Liver (tissue), 9 donors: ENCODE results near the gene RTP2. TPM values are rescaled to one million over a fixed set of nuclear protein-coding genes. Genes with fewer than 3 reads are reported as not detected.

Experiments used
- DNase-seq: peaks from one replicate; pipeline ENCODE4 v3.0.0-alpha.2; 2017; ENCODE audit warnings: low spot score
- H3K27ac ChIP-seq, 2 donors: one replicate each; pipeline ENCODE4 v1.7.0; 2013; ENCODE audit warnings: inconsistent platforms in 2 of 2, low read length in 2 of 2, control low read depth in 1 of 2, low read depth in 1 of 2, mild to moderate bottlenecking in 1 of 2
- H3K27me3 ChIP-seq, 4 donors: one replicate each; pipeline versions ENCODE4 v1.6.1 to v1.7.0; 2013; ENCODE audit warnings: low read length in 3 of 4, inconsistent platforms in 1 of 4, mild to moderate bottlenecking in 1 of 4, moderate library complexity in 1 of 4; ENCODE audit not compliant: control insufficient read depth in 4 of 4, insufficient read depth in 4 of 4
- H3K36me3 ChIP-seq, 4 donors: one replicate each; pipeline versions ENCODE4 v1.6.1 to v1.7.0; 2013; ENCODE audit warnings: low read length in 3 of 4, mild to moderate bottlenecking in 3 of 4, low read depth in 1 of 4, moderate library complexity in 1 of 4; ENCODE audit not compliant: control insufficient read depth in 4 of 4, insufficient read depth in 3 of 4
- H3K4me1 ChIP-seq, 4 donors: one replicate each; pipeline versions ENCODE4 v1.6.1 to v1.7.0; 2013; ENCODE audit warnings: low read length in 3 of 4, mild to moderate bottlenecking in 3 of 4, moderate library complexity in 1 of 4; ENCODE audit not compliant: control insufficient read depth in 4 of 4, insufficient read depth in 4 of 4
- H3K4me3 ChIP-seq, 3 donors: one replicate each; pipeline versions ENCODE4 v1.6.1 to v1.7.0; 2013; ENCODE audit warnings: low read length in 3 of 3, control low read depth in 1 of 3, low read depth in 1 of 3, mild to moderate bottlenecking in 1 of 3
- H3K9ac ChIP-seq, 2 donors: one replicate each; pipeline ENCODE4 v1.7.0; 2013; ENCODE audit warnings: low read length in 2 of 2, mild to moderate bottlenecking in 2 of 2, moderate library complexity in 2 of 2, control low read depth in 1 of 2, low read depth in 1 of 2
- H3K9me3 ChIP-seq, 4 donors: one replicate each; pipeline versions ENCODE4 v1.6.1 to v1.7.0; 2013; ENCODE audit warnings: low read length in 3 of 4; ENCODE audit not compliant: control insufficient read depth in 4 of 4
- CTCF ChIP-seq: fragments of 150-350 bp; IDR thresholded peaks from 2 replicates; pipeline ENCODE4 v1.5.1; 2017; ENCODE audit warnings: improper control_type of control experiment, low read depth, low read length; ENCODE audit not compliant: missing input control
- EGR1 ChIP-seq, 2 donors: IDR thresholded peaks; 2 replicates each; pipeline ENCODE4 v1.6.1; 2016 to 2018; ENCODE audit warnings: antibody characterized with exemption in 2 of 2, low read depth in 2 of 2
- FOXA1 ChIP-seq: IDR thresholded peaks from 2 replicates; pipeline ENCODE4 v1.6.1; 2016; ENCODE audit warnings: antibody characterized with exemption
- GABPA ChIP-seq, 2 donors: IDR thresholded peaks in 1 of 2; conservative IDR thresholded peaks in 1 of 2; 2 replicates each; pipeline ENCODE4 v1.6.1; 2016; ENCODE audit warnings: antibody characterized with exemption in 2 of 2, mild to moderate bottlenecking in 1 of 2, moderate library complexity in 1 of 2
- HNF4A ChIP-seq, 2 donors: conservative IDR thresholded peaks; 2 replicates each; pipeline ENCODE4 v1.6.1; 2016; ENCODE audit warnings: antibody characterized with exemption in 2 of 2, mild to moderate bottlenecking in 2 of 2
- JUND ChIP-seq, 2 donors: IDR thresholded peaks; 2 replicates each; pipeline ENCODE4 v1.6.1; 2016; ENCODE audit warnings: antibody characterized with exemption in 2 of 2
- MAX ChIP-seq: IDR thresholded peaks from 2 replicates; pipeline ENCODE4 v1.6.1; 2016; ENCODE audit warnings: antibody characterized with exemption
- RAD21 ChIP-seq, 2 donors: IDR thresholded peaks; 2 replicates each; pipeline ENCODE4 v1.6.1; 2016; ENCODE audit warnings: antibody characterized with exemption in 2 of 2, mild to moderate bottlenecking in 2 of 2
- RXRA ChIP-seq, 2 donors: IDR thresholded peaks; 2 replicates each; pipeline ENCODE4 v1.6.1; 2017 to 2018; ENCODE audit warnings: antibody characterized with exemption in 2 of 2, mild to moderate bottlenecking in 1 of 2
- SP1 ChIP-seq: IDR thresholded peaks from 2 replicates; pipeline ENCODE4 v1.6.1; 2018; ENCODE audit warnings: antibody characterized with exemption, mild to moderate bottlenecking
- TAF1 ChIP-seq: conservative IDR thresholded peaks from 2 replicates; pipeline ENCODE4 v1.6.1; 2016; ENCODE audit warnings: antibody characterized with exemption, mild to moderate bottlenecking
- YY1 ChIP-seq: IDR thresholded peaks from 2 replicates; pipeline ENCODE4 v1.6.1; 2016; ENCODE audit warnings: antibody characterized with exemption, mild to moderate bottlenecking
- ZBTB33 ChIP-seq: IDR thresholded peaks from 2 replicates; pipeline ENCODE4 v1.6.1; 2016; ENCODE audit warnings: antibody characterized with exemption
- WGBS: extraction: QIAGEN DNeasy Blood & Tissue Kit; methylation state at CpG from one replicate; pipeline ENCODE4 v1.1.7; 2013; 5-methylcytosine and 5-hydroxymethylcytosine counted together
- polyA plus RNA-seq, 2 donors: library from polyadenylated mRNA; stranded (reverse) in 1 of 2; unstranded in 1 of 2; fragments of 200-250 nt in 1 of 2; fragments of >200 nt in 1 of 2; fragmentation: Nextera tagmentation in 1 of 2; extraction: Ambion mirVana in 1 of 2; gene quantifications; one replicate each; pipeline versions ENCODE4 v1.2.1 to v1.2.3, GENCODE V29; 2013 to 2015
- total RNA-seq, 2 donors: library from RNA; depleted of rRNA; stranded (reverse); fragments of >200 nt; gene quantifications; one replicate each; pipeline ENCODE4 v1.2.3, GENCODE V29; 2014
- donor health status: healthy.
- donor health status: healthy.
- donor health status: healthy.
- donor health status: healthy.
- donor health status: healthy.

RTP2 gene
- total and polyA plus RNA-seq, 4 donors = not detected

GRCh38 chr3:187750006-187750512 is 47.7 kb upstream of the RTP2 start (continued):
- TF ChIP-seq CTCF = no peak
- TF ChIP-seq GABPA (IDR thresholded peaks at IDR 0.05 in 1 of 2, conservative IDR thresholded peaks at IDR 0.05 in 1 of 2) = no peak
- TF ChIP-seq JUND (IDR thresholded peaks at IDR 0.05) = no peak
- TF ChIP-seq MAX = no peak
- peak; percentile 68 for TF ChIP-seq TAF1
- TF ChIP-seq EGR1 (IDR thresholded peaks at IDR 0.05; ENCODE audit: low read depth in 2 of 2) = peak in 1 of 2 donors; percentile 32
- TF ChIP-seq FOXA1 = no peak
- TF ChIP-seq YY1 = peak; percentile 51
- peak; percentile 6 to 23 for TF ChIP-seq HNF4A (conservative IDR thresholded peaks at IDR 0.05)

GRCh38 chr3:187748050-187748481 is 45.7 kb upstream of the RTP2 start:
- Histone ChIP-seq H3K27ac (peak overlapping the region; percentile 100), H3K9me3 (no peaks in the 10 kb centered on the region), H3K9ac (peak overlapping the region in 1 of 2 donors; percentile 98), H3K4me3 (no peak overlapping the region), H3K36me3 (no peaks in the 10 kb centered on the region), H3K27me3 (no peaks in the 10 kb centered on the region), H3K4me1 (peaks cover 3 to 38% (median 32%) of the 10 kb centered on the region in 4 donors)
- peak; percentile 26 for TF ChIP-seq YY1
- TF ChIP-seq RXRA (IDR thresholded peaks at IDR 0.05) = peak; percentile 30 to 39
- no peak for TF ChIP-seq ZBTB33
- no peak for TF ChIP-seq EGR1 (IDR thresholded peaks at IDR 0.05; ENCODE audit: low read depth in 2 of 2)
- TF ChIP-seq MAX = no peak
- peak; percentile 18 to 39 for TF ChIP-seq HNF4A (conservative IDR thresholded peaks at IDR 0.05)
- TF ChIP-seq RAD21 (IDR thresholded peaks at IDR 0.05) = peak; percentile 98
- peak; percentile 89 for TF ChIP-seq CTCF
- TF ChIP-seq SP1 = peak; percentile 28
- DNase-seq = peak; percentile 91
- WGBS = 4% methylated on average over 2 of the region's 2 CpGs
